ENCODE data around the gene MRPL10. TPM values are rescaled to one million over a fixed set of nuclear protein-coding genes. Genes with fewer than 3 reads are reported as not detected.

Gene MRPL10
- total RNA-seq, 1 experiment from 2014 or later: 67.2 TPM

GRCh38 chr17:47804461-47804860 lies 26.9 kb downstream of the MRPL10 start:
- no peaks in the 10 kb centered on the region for H4K20me1 ChIP-seq (ENCODE audit: control insufficient read depth, insufficient read depth, insufficient read length)
- no peaks in the 10 kb centered on the region for H3K79me2 ChIP-seq (ENCODE audit: insufficient read depth, low read length)
- no peaks in the 10 kb centered on the region; the same call in 1 of the 2 replicates for H3K27me3 ChIP-seq (ENCODE audit: insufficient read depth, low read length)
- H2BK120ac ChIP-seq (ENCODE audit: low read depth, low read length, poor library complexity, severe bottlenecking): no peak overlapping the region
- no peak overlapping the region for H3T11ph ChIP-seq (ENCODE audit: low read length)
- no peaks in the 10 kb centered on the region for H3K79me1 ChIP-seq (ENCODE audit: insufficient read depth, low read depth, low read length, poor library complexity, severe bottlenecking)
- no peak overlapping the region for H4K8ac ChIP-seq (replicated peaks; ENCODE audit: insufficient read length, low read depth, low read length)
- H3K4ac ChIP-seq (ENCODE audit: low read depth, low read length): no peak overlapping the region
- H3K4me3 Mint-ChIP-seq: no peak overlapping the region
- no peaks in the 10 kb centered on the region for H3K9me3 Mint-ChIP-seq
- no peaks in the 10 kb centered on the region for H3K4me1 ChIP-seq (ENCODE audit: insufficient read depth, low read length)
- peaks cover 4% of the 10 kb centered on the region for H3K27me3 Mint-ChIP-seq (ENCODE audit: low read depth)
- no peak overlapping the region for H3K23ac ChIP-seq (ENCODE audit: insufficient read length, low read depth, low read length)
- no peak overlapping the region for H3K27ac ChIP-seq (ENCODE audit: insufficient read length, low read depth, low read length)
- H3K4me2 ChIP-seq (ENCODE audit: insufficient read depth, insufficient read length, low read length): no peak overlapping the region
- H2BK20ac ChIP-seq (ENCODE audit: low read depth, low read length, poor library complexity, severe bottlenecking): no peak overlapping the region
- H3K27ac Mint-ChIP-seq: no peak overlapping the region
- TF ChIP-seq, protein P1, sequence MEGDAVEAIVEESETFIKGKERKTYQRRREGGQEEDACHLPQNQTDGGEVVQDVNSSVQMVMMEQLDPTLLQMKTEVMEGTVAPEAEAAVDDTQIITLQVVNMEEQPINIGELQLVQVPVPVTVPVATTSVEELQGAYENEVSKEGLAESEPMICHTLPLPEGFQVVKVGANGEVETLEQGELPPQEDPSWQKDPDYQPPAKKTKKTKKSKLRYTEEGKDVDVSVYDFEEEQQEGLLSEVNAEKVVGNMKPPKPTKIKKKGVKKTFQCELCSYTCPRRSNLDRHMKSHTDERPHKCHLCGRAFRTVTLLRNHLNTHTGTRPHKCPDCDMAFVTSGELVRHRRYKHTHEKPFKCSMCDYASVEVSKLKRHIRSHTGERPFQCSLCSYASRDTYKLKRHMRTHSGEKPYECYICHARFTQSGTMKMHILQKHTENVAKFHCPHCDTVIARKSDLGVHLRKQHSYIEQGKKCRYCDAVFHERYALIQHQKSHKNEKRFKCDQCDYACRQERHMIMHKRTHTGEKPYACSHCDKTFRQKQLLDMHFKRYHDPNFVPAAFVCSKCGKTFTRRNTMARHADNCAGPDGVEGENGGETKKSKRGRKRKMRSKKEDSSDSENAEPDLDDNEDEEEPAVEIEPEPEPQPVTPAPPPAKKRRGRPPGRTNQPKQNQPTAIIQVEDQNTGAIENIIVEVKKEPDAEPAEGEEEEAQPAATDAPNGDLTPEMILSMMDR (conservative IDR thresholded peaks at IDR 0.05): no peak
- no peak overlapping the region for H2BK5ac ChIP-seq (ENCODE audit: insufficient read length, low read length)
- no peak overlapping the region for H3K14ac ChIP-seq (ENCODE audit: insufficient read depth, low read length)
- no peak overlapping the region for H4K91ac ChIP-seq (ENCODE audit: insufficient read length, low read depth, low read length)
- no peak overlapping the region for H2BK12ac ChIP-seq (ENCODE audit: insufficient read length, low read depth, low read length)
- no peak overlapping the region for H4K5ac ChIP-seq (ENCODE audit: insufficient read length, low read depth, low read length)
- H3K9ac ChIP-seq (ENCODE audit: extremely low read depth, insufficient read length, low read length): no peak overlapping the region
- no peak overlapping the region for H3K18ac ChIP-seq (ENCODE audit: insufficient read length, low read depth, low read length)
- no peaks in the 10 kb centered on the region for H3K9me3 ChIP-seq (ENCODE audit: control insufficient read depth, low read depth, low read length)
- H2AFZ ChIP-seq (ENCODE audit: low read length): no peak overlapping the region
- no peak for DNase-seq
- no peaks in the 10 kb centered on the region for H3K4me1 Mint-ChIP-seq
- no CpG with 5 or more reads among the region's 3 CpGs for WGBS (ENCODE audit: extremely low coverage, insufficient read length, low lambda C conversion rate)
- H2BK15ac ChIP-seq (ENCODE audit: low read depth, low read length): no peak overlapping the region
- H3K36me3 Mint-ChIP-seq (ENCODE audit: insufficient read depth in 1 of 3, low read depth in 3 of 3): peaks cover 0 to 7% (median under 1%) of the 10 kb centered on the region in 3 experiments; a peak in 4 of 7 replicates
- no peaks in the 10 kb centered on the region for H3K23me2 ChIP-seq (ENCODE audit: insufficient read length, low read depth, low read length, poor library complexity, severe bottlenecking)
- H3K56ac ChIP-seq (ENCODE audit: insufficient read length, low read depth, low read length): no peak overlapping the region
- H2AK5ac ChIP-seq (ENCODE audit: insufficient read length, low read length): no peak overlapping the region

All from H9 (cell line).